ENCODE data around the gene CTNND2. TPM values are rescaled to one million over a fixed set of nuclear protein-coding genes. Genes with fewer than 3 reads are reported as not detected.

The CTNND2 gene
- total RNA-seq, 1 experiment from 2014 or later, result not detected

DNA sequence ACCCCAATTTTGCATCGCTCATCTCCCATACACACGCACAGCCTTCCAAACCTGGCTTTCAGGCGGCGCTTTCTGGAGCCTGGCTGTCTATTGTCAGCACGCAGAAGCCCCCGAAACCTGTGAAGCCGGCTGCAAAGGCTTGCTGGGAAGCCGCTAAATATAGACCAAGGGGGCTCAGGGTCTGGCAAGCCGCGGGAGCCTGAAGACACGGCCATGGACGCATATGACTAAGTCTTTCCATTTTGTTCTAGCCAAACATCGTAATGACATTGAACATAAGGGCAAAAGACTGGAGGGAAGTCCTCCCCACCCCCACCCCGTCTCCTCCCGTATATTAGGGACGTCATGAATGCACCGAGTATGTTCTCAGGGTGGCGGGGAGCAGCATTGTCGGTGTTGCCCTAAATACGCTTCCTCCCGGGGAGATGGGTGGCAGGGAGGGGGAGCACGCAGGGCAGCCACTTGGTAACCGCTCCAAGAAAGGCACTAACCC lies 1.1 kb downstream of the CTNND2 start:
- intact Hi-C loops (cut with micrococcal nuclease; ENCODE audit: unreplicated experiment), result no loop called here
- ChIA-PET CTCF (no interaction called here), POLR2A (ENCODE audit: low non-redundant PET) (no interaction called here)
- H3K27me3 ChIP-seq (replicated peaks; ENCODE audit: insufficient read depth, low read depth, low read length, poor library complexity), result peaks cover 37% of the 10 kb centered on the region
- no peak overlapping the region for H3K27ac ChIP-seq (ENCODE audit: low read depth, low read length, poor library complexity, severe bottlenecking)
- no peak for TF ChIP-seq EZH2 (IDR thresholded peaks at IDR 0.05; ENCODE audit: borderline replicate concordance, low read depth, low read length, poor library complexity, severe bottlenecking)
- TF ChIP-seq, protein P1, sequence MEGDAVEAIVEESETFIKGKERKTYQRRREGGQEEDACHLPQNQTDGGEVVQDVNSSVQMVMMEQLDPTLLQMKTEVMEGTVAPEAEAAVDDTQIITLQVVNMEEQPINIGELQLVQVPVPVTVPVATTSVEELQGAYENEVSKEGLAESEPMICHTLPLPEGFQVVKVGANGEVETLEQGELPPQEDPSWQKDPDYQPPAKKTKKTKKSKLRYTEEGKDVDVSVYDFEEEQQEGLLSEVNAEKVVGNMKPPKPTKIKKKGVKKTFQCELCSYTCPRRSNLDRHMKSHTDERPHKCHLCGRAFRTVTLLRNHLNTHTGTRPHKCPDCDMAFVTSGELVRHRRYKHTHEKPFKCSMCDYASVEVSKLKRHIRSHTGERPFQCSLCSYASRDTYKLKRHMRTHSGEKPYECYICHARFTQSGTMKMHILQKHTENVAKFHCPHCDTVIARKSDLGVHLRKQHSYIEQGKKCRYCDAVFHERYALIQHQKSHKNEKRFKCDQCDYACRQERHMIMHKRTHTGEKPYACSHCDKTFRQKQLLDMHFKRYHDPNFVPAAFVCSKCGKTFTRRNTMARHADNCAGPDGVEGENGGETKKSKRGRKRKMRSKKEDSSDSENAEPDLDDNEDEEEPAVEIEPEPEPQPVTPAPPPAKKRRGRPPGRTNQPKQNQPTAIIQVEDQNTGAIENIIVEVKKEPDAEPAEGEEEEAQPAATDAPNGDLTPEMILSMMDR (conservative IDR thresholded peaks at IDR 0.05; ENCODE audit: low read depth, low read length), result no peak
- no peaks in the 10 kb centered on the region for H3K4me1 ChIP-seq (ENCODE audit: insufficient read depth, low read length, poor library complexity, severe bottlenecking)
- no peaks in the 10 kb centered on the region for H3K36me3 ChIP-seq (ENCODE audit: insufficient read depth, low read length, poor library complexity, severe bottlenecking)
- no peak overlapping the region for H3K4me3 ChIP-seq (ENCODE audit: low read depth, low read length, poor library complexity, severe bottlenecking)
- H3K9me3 ChIP-seq (ENCODE audit: low read depth, low read length, poor library complexity, severe bottlenecking), result no peaks in the 10 kb centered on the region
- no TSS peak for BruUV-seq (replicated peaks)
- DNase-seq (ENCODE audit: low spot score), result no peak

GRCh38 chr5:11902201-11902619 lies 2.0 kb downstream of the CTNND2 start:
- Histone ChIP-seq H3K4me1 (ENCODE audit: insufficient read depth, low read length, poor library complexity, severe bottlenecking) (no peaks in the 10 kb centered on the region), H3K27ac (ENCODE audit: low read depth, low read length, poor library complexity, severe bottlenecking) (no peak overlapping the region), H3K27me3 (replicated peaks; ENCODE audit: insufficient read depth, low read depth, low read length, poor library complexity) (peaks cover 37% of the 10 kb centered on the region), H3K4me3 (ENCODE audit: low read depth, low read length, poor library complexity, severe bottlenecking) (no peak overlapping the region), H3K9me3 (ENCODE audit: low read depth, low read length, poor library complexity, severe bottlenecking) (no peaks in the 10 kb centered on the region), H3K36me3 (ENCODE audit: insufficient read depth, low read length, poor library complexity, severe bottlenecking) (no peaks in the 10 kb centered on the region)
- CTCF ChIA-PET, result no interaction called here
- BruUV-seq (replicated peaks), result no TSS peak
- POLR2A ChIA-PET (ENCODE audit: low non-redundant PET), result no interaction called here
- DNase-seq (ENCODE audit: low spot score), result no peak
- TF ChIP-seq, protein P1 (conservative IDR thresholded peaks at IDR 0.05; ENCODE audit: low read depth, low read length), result no peak
- no peak for TF ChIP-seq EZH2 (IDR thresholded peaks at IDR 0.05; ENCODE audit: borderline replicate concordance, low read depth, low read length, poor library complexity, severe bottlenecking)
- intact Hi-C loops (cut with micrococcal nuclease; ENCODE audit: unreplicated experiment), result no loop called here

- no peak for TF ChIP-seq EZH2 (IDR thresholded peaks at IDR 0.05; ENCODE audit: borderline replicate concordance, low read depth, low read length, poor library complexity, severe bottlenecking)
- TF ChIP-seq, protein P1 (conservative IDR thresholded peaks at IDR 0.05; ENCODE audit: low read depth, low read length), result no peak
- intact Hi-C loops (cut with micrococcal nuclease; ENCODE audit: unreplicated experiment), result no loop called here
- POLR2A ChIA-PET (ENCODE audit: low non-redundant PET), result interaction anchor here (0.7 kb wide), 1 partner anchor 1481 kb away, joined by 5 read pairs; no protein-coding TSS in a partner anchor
- DNase-seq (ENCODE audit: low spot score), result no peak
- no peak overlapping the region for H3K4me3 ChIP-seq (ENCODE audit: low read depth, low read length, poor library complexity, severe bottlenecking)
- H3K9me3 ChIP-seq (ENCODE audit: low read depth, low read length, poor library complexity, severe bottlenecking), result peaks cover 3% of the 10 kb centered on the region
- CTCF ChIA-PET, result no interaction called here
- peaks cover 25% of the 10 kb centered on the region for H3K27me3 ChIP-seq (replicated peaks; ENCODE audit: insufficient read depth, low read depth, low read length, poor library complexity)
- no peak overlapping the region for H3K27ac ChIP-seq (ENCODE audit: low read depth, low read length, poor library complexity, severe bottlenecking)
- H3K36me3 ChIP-seq (ENCODE audit: insufficient read depth, low read length, poor library complexity, severe bottlenecking), result no peaks in the 10 kb centered on the region
- no TSS peak for BruUV-seq (replicated peaks)
- H3K4me1 ChIP-seq (ENCODE audit: insufficient read depth, low read length, poor library complexity, severe bottlenecking), result no peaks in the 10 kb centered on the region
These were observed 5.5 kb downstream of the CTNND2 start for GRCh38 chr5:11898787-11899186.

Data from A673 (cell line).